HG02678 (cell line): ENCODE data around the gene RLBP1.

Source experiments
- ATAC-seq: cut with Tn5 transposase; IDR thresholded peaks from one replicate; pipeline ENCODE4 v1.9.1; 2021; ENCODE audit warnings: mild to moderate bottlenecking, moderate library complexity; ENCODE audit not compliant: unreplicated experiment

Gene RLBP1

DNA sequence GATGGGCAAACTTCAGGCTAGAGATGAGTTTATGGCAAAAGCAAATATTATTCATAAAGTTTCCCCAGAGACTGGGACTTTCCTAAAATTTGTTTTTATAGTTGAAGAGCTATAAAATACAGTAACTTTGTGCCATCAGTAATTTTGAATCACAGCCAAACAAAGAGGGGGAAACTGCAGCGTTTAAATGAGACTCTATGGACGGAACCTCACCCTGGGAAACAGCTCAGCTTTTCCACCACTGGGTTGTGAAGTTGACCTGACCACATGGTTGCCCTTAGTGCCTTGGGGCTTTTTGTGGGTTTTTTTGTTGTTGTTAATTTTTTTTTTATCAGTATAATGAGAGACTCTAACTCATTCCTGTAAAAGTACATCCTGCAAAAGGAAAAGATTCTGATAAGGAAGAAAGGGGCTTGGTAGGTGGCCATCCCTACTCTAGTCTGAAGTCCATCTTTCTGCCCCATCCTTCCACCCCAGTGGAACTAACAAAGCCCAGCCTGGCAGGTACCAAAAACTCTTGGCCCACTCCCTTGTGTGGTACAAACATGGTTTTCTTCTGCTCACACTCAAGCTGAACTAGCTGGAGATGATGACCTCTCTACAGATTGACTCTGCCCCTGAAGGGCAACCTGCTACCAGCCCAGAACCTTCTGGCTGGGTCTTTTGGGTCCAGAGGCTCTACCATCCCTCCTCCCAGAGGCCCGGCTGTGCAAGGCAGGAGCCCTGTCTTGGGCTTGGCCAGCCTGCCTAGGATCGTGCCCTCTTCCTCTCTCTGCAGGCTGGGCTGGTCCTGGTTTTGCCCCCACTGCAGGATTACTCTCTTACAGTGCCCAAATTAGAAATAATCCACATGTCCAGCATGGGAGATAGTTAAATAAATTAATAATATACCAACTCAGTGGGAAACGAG lies 41.2 kb downstream of the RLBP1 start:
- ATAC-seq: peak; percentile 63

DNA sequence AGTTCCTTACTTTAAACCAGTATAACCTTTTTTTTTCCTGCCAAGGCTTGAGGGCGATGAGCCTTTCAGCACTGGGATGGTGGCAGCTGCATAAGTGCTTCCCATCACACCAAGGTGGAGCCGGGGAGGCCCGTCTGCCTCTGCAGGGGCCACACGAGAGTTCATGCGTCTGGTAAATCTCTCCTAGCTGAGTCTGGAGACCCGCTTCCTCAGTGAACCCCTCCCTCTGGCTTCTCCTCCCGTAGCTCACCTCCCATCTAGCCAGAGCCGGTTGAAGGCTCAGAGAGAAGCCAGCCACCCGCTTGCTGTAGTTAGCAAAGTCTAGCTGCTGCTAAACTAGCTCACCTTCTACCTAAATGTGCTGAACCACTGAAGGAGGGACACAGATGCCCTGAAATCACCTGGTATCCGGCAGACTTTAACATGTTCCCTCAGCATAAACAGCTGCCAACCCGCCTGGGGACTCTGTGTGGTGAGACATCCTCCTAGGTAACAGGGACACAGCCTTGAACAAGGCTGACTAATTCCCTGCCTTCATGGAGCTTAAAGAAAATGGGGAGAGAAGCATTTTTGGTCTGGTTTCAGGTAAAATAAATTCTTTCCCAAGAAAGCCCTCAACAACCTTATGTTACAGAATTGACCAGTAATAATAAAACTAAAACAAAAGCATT lies 42.9 kb downstream of the RLBP1 start:
- ATAC-seq: no peak

DNA sequence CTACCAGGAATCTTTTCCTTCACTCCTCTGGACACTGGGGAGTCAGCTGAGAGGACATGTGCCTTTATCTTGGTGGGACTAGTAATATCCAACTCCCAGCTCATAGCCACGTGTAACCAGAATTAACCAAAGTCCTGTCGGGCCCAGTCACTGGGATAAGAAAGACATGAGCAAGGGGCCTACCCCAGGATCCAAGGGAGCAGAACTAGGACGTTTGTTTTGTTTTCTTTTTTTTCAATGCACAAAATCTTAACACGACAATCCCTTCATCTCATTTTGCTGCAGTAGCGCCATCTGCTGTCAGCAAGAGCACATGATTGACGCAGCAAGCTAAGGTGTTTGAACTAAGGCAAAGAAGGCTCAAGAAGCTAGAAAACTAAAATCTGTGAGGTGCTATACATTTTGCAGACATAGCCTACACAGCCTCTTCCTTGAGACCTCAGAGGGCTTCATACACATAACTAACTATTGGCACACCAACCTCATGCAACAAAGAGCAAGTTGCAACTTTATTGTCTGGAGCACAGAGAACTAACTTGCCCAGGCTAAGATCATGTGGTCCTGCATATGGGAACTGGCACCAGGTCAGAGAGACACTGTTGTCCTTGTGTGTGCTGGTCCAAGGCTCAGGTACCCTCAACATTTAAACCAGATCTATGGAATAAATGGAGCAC lies 43.6 kb downstream of the RLBP1 start:
- ATAC-seq: no peak

- ATAC-seq: no peak
Measured at GRCh38 chr15:89177116-89177515, 44.3 kb downstream of the RLBP1 start.

DNA sequence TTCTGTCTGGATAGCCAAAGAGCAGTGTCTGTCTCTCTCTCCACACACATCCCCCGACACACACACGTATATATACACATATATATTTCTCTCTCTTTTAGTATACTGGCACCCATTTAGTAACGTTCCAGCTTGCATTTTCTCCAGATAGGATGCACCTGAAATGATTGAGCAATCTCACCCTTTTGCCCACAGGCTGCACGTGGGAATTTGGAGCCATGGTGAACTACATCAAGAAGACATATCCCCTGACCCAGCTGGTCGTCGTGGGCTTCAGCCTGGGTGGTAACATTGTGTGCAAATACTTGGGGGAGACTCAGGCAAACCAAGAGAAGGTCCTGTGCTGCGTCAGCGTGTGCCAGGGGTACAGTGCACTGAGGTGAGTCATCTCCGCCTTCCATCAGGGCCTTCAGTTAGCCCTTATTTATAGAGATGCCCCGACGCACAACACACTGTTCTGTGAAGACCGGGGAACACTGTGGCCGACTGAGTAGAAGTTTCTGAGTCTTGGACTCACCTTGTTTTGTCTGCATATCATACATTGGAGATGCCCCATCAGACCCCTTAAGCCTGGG lies 45.7 kb downstream of the RLBP1 start:
- no peak for ATAC-seq

GRCh38 chr15:89174476-89174875 lies 46.9 kb downstream of the RLBP1 start:
- no peak for ATAC-seq

DNA sequence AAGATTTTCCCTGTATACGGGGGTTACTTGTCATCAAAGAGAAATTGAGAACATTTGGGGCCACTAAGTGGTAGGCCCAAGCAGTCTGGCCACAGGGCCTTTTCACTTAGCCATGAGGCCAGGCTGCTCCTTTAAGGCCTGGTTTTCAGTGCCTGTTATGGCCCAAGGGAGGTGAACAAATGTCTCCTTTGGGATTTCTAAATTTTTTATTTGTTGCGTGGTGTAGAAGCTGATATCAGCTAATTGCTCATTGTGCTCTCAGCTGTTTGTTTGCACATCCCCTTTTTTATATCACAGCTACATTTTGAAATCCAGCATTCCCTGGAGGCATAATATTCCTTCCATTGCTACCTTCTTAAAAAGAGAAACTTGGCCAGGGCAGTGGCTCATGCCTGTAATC lies 48.5 kb downstream of the RLBP1 start:
- ATAC-seq: no peak

GRCh38 chr15:89171136-89172072 lies 50.0 kb downstream of the RLBP1 start:
- no peak for ATAC-seq

DNA sequence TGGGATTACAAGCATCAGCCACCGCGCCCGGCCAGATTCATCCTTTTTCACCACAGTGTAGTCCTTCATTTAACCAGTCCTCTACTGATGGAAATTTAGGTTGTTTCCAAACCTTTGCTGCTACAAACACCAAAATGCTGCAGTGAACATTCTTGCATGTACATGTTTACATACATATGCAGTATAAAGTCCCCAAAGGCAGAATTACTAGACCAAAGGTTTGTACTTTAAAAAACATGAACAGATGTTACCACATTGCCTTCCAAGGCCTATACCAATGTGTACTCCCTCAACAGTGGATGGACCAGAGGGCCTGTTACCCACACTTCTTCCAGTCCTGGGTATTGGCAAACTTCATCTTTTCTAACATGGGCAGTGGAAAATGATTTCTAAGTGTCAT lies 51.0 kb downstream of the RLBP1 start:
- no peak for ATAC-seq

DNA sequence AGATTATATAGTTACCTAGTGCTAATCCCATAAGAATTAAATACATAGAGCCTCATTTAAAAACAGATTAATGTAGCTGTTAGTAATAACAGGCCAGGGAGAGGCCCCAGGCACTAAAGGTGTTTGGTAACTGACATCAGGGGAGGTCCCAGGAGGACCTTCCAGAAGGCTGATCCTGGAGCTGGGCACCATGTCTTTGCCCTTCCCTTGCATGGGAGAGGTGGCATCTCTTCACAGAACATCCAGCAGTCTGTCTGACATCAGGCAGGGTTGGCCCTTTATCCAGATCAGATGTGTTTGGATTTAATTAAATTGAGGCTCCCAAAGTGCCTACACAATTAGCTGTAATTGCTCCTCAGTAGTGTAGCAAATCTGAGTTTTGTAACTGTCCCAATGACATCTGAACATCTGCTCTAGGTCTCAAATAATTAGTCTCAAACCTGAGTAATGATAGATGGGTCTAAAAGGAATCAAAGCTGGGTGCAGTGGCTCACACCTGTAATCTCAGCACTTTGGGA lies 53.0 kb downstream of the RLBP1 start:
- no peak for ATAC-seq

DNA sequence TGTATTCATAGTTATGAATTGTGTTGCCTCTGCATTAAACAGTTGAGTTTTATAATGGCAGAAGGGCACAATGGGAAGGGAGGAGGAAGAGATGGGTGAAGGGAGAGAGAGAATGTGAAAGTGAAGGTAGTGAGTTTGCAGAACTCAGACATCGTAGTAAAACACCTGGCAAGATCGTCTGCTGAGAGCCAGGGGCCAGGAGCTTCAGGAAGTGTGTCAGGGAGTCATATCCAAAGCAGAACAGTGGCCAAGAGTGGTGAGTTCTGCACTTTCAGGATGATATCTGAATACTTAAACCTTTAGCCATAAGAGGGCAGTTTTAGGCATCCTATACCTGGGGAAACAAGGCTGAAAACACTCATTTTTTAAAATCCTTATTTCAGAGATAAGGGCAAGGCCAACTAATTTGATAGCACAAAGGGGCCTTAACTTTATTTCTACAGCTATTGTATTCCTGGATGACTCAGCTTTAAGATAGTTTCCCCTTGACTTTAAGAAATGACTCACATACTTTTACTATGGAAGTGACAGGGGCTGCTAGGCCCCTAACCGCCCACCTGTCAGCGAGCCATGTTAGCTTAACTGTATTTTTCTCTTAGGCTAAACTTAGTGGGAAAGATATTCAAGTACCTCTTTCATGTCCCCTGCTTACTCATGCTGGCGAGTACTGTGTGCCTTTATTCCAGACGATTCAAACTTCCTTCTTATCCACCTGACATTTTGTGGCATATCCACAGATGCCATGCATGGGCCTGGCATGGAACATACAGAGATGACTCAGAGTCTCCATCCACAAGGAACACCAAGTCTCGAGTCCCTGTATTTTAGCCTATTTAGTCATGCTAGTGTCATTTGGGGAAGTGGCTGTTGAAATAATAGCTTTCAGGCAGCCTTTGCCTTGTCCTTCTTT lies 53.9 kb downstream of the RLBP1 start:
- ATAC-seq: peak; percentile 75

DNA sequence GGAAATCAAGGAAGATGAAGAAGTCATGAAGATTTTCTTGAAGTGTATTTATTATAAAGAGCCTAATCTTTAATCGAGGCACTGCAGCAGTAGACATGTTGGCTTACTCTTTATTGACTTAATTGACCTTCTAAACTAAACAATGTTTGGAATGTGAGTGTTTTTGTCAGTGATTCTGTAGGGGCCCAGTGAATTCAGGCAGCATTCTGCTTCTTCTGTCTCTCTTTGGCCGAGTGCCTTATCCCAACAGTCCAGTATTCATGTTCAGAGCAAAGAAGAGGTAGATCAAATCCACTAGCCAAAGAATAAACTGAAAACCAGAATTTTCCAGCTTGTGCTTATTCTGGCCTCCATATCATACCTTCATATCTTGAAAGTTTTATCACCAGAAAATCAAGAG lies 55.7 kb downstream of the RLBP1 start:
- ATAC-seq: no peak

GRCh38 chr15:89164712-89165211 lies 56.6 kb downstream of the RLBP1 start:
- ATAC-seq: no peak

- no peak for ATAC-seq
Measured at GRCh38 chr15:89163271-89164055, 57.9 kb downstream of the RLBP1 start.

DNA sequence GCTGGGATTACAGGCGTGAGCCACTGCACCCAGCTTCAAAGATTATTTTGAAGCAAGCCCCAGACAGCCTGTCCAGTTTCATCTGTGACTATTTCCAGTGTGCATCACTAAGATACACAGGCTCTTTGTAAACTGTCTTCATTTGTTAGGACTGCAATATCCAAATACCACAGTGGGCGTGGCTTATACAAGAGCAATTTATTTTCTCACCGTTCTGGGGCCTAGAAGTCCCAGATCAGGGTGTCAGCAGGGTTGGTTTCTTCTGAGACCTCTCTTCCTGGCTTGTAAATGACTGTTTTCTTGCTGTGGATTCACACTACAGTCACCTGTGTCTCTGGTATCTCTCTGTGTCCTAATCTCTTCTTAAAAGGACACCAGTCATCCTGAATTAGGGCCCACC lies 59.7 kb downstream of the RLBP1 start:
- ATAC-seq: no peak
